ENCODE data around the gene SORCS3.

DNA sequence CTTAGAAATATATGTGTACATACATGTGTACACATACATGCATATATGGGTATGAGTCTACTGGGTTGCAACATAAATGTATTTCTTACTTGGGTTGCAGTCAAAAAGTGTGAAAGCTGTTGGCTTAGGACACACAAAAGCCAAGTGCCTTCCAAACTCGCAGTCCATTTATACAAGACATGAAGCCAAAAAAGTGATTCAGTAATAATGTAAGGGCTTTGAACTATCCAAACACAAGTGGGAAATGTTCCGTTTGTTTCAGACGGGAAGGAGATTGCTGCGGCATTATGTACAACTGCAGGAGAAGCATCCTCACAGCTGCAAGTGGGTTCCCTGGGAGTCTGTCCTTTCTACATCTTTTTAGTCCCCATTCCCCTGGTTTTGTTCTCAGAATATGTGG lies 513.6 kb downstream of the SORCS3 start:
- TF ChIP-seq POLR2A (IDR thresholded peaks at IDR 0.05; ENCODE audit: low read depth, low read length) (no peak), SPI1 (IDR thresholded peaks at IDR 0.05; ENCODE audit: low read depth, low read length) (no peak)
